ENCODE results near the gene CCIN.

DNA sequence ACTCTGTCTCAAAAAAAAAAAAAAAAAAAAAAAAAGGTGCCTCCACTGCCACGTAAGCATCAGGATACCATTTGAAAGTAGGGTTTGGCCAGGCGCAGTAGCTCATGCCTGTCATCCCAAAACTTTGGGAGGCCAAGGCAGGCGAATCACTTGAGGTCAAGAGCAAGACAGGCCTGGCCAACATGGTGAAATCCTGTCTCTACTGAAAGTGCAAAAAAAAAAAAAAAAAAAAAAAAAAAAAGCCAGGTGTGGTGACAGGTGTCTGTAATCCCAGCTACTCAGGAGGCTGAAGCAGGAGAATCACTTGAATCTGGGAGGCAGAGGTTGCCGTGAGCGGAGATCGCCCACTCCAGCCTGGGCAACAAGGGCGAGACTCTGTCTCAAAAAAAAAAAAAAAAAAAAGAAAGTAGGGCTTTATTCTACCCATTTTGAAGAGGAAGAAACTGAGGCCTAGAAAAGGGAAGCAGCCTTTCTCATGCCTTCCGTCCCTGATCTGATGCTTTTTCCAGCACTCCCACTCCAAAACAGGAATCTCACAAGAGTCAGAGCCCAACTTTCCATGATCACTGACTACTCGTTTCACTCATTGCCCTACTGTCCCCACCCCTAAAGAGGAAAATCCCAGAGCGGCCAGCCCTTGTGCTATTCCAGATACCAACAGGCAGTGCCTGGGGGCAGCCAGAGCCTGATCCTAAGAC, 16.3 kb upstream of the CCIN start:
- TF ChIP-seq, protein P1, sequence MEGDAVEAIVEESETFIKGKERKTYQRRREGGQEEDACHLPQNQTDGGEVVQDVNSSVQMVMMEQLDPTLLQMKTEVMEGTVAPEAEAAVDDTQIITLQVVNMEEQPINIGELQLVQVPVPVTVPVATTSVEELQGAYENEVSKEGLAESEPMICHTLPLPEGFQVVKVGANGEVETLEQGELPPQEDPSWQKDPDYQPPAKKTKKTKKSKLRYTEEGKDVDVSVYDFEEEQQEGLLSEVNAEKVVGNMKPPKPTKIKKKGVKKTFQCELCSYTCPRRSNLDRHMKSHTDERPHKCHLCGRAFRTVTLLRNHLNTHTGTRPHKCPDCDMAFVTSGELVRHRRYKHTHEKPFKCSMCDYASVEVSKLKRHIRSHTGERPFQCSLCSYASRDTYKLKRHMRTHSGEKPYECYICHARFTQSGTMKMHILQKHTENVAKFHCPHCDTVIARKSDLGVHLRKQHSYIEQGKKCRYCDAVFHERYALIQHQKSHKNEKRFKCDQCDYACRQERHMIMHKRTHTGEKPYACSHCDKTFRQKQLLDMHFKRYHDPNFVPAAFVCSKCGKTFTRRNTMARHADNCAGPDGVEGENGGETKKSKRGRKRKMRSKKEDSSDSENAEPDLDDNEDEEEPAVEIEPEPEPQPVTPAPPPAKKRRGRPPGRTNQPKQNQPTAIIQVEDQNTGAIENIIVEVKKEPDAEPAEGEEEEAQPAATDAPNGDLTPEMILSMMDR (conservative IDR thresholded peaks at IDR 0.05), result no peak
- TF ChIP-seq EZH2 (IDR thresholded peaks at IDR 0.05; ENCODE audit: low read depth), result no peak

Data from PC-9 (cell line).